Nephron (organoid): ENCODE data around the gene ONECUT2.
A peak's percentile ranks its signal among the peaks of the same experiment; 100 is the strongest.

Source experiments
- H3K27ac Mint-ChIP-seq, 3 experiments: 2 replicates each; pipeline ENCODE4 v1.8.0; 2020; ENCODE audit warnings: mixed read lengths in 3 of 3, mild to moderate bottlenecking in 2 of 3, moderate library complexity in 1 of 3
- H3K27me3 Mint-ChIP-seq: 2 replicates; pipeline ENCODE4 v1.8.0; 2021; ENCODE audit warnings: low read depth, mild to moderate bottlenecking, moderate library complexity, mixed read lengths
- H3K36me3 Mint-ChIP-seq: 2 replicates; pipeline ENCODE4 v1.8.0; 2020; ENCODE audit warnings: low read depth, mixed read lengths
- H3K4me1 Mint-ChIP-seq: 2 replicates; pipeline ENCODE4 v1.8.0; 2020; ENCODE audit warnings: mixed read lengths
- H3K4me3 Mint-ChIP-seq, 3 experiments: 2 replicates each; pipeline ENCODE4 v1.8.0; 2020; ENCODE audit warnings: mild to moderate bottlenecking in 3 of 3, mixed read lengths in 3 of 3, moderate library complexity in 2 of 3
- H3K9me3 Mint-ChIP-seq: 2 replicates; pipeline ENCODE4 v1.8.0; 2020; ENCODE audit warnings: mixed read lengths
- CTCF ChIP-seq, 3 experiments: fragments of 200-600 bp; sonication (generic); IDR thresholded peaks; one replicate each; pipeline ENCODE4 v1.5.0; 2021; ENCODE audit warnings: antibody characterized with exemption in 3 of 3; ENCODE audit not compliant: unreplicated experiment in 3 of 3

ONECUT2 gene

GRCh38 chr18:57446322-57446721 lies 11.1 kb downstream of the ONECUT2 start:
- H3K27ac Mint-ChIP-seq = no peak overlapping the region
- H3K36me3 Mint-ChIP-seq = no peaks in the 10 kb centered on the region
- H3K4me1 Mint-ChIP-seq = peaks cover 4% of the 10 kb centered on the region
- no peak overlapping the region for H3K4me3 Mint-ChIP-seq
- H3K9me3 Mint-ChIP-seq = peaks cover 6% of the 10 kb centered on the region
- peaks cover 83% of the 10 kb centered on the region for H3K27me3 Mint-ChIP-seq
- TF ChIP-seq CTCF (IDR thresholded peaks at IDR 0.05; ENCODE audit: unreplicated experiment in 3 of 3) = peak in 2 of 3 experiments; percentile 15 to 51

- Mint-ChIP-seq H3K27me3 (peaks cover 81% of the 10 kb centered on the region), H3K4me3 (no peak overlapping the region), H3K9me3 (peaks cover 6% of the 10 kb centered on the region), H3K4me1 (no peaks in the 10 kb centered on the region), H3K27ac (no peak overlapping the region), H3K36me3 (no peaks in the 10 kb centered on the region)
- TF ChIP-seq CTCF (IDR thresholded peaks at IDR 0.05; ENCODE audit: unreplicated experiment in 3 of 3) = no peak
Measured at GRCh38 chr18:57447154-57447621, 12.0 kb downstream of the ONECUT2 start.

GRCh38 chr18:57455576-57456129 lies 20.5 kb downstream of the ONECUT2 start:
- no peak overlapping the region for H3K4me3 Mint-ChIP-seq
- no peak overlapping the region for H3K27ac Mint-ChIP-seq
- no peak for TF ChIP-seq CTCF (IDR thresholded peaks at IDR 0.05; ENCODE audit: unreplicated experiment in 3 of 3)
- no peaks in the 10 kb centered on the region for H3K4me1 Mint-ChIP-seq
- H3K36me3 Mint-ChIP-seq = no peaks in the 10 kb centered on the region
- H3K9me3 Mint-ChIP-seq = no peaks in the 10 kb centered on the region
- H3K27me3 Mint-ChIP-seq = peaks cover 33% of the 10 kb centered on the region

GRCh38 chr18:57461652-57462269 lies 26.6 kb downstream of the ONECUT2 start:
- H3K27me3 Mint-ChIP-seq = peaks cover 6% of the 10 kb centered on the region
- H3K4me1 Mint-ChIP-seq = no peaks in the 10 kb centered on the region
- H3K4me3 Mint-ChIP-seq = no peak overlapping the region
- H3K36me3 Mint-ChIP-seq = no peaks in the 10 kb centered on the region
- TF ChIP-seq CTCF (IDR thresholded peaks at IDR 0.05; ENCODE audit: unreplicated experiment in 3 of 3) = no peak
- H3K9me3 Mint-ChIP-seq = no peaks in the 10 kb centered on the region
- H3K27ac Mint-ChIP-seq = no peak overlapping the region

- H3K36me3 Mint-ChIP-seq = no peaks in the 10 kb centered on the region
- TF ChIP-seq CTCF (IDR thresholded peaks at IDR 0.05; ENCODE audit: unreplicated experiment in 3 of 3) = no peak
- H3K4me3 Mint-ChIP-seq = no peak overlapping the region
- no peaks in the 10 kb centered on the region for H3K4me1 Mint-ChIP-seq
- no peak overlapping the region for H3K27ac Mint-ChIP-seq
- H3K27me3 Mint-ChIP-seq = peaks cover 6% of the 10 kb centered on the region
- no peaks in the 10 kb centered on the region for H3K9me3 Mint-ChIP-seq
Measured at GRCh38 chr18:57466307-57466706, 31.1 kb downstream of the ONECUT2 start.
